Fibroblast of peridontal ligament (primary cell): Measurements from ENCODE around the gene ZNF664.
"Not testable (repeated sequence)": the region's sequence is repeated elsewhere in the genome, so short reads cannot be mapped to it uniquely, and the experiment has no call there.

ENCODE experiments used
- DNase-seq: peaks from one replicate; pipeline ENCODE4 v3.0.0-alpha.2; 2010; ENCODE audit errors: extremely low read depth

Gene ZNF664

GRCh38 chr12:123941624-123942237, 31.3 kb upstream of the ZNF664 start:
- peak; percentile 54 for DNase-seq

- DNase-seq = peak; percentile 95
Measured at GRCh38 chr12:123942238-123942653, 30.8 kb upstream of the ZNF664 start.

GRCh38 chr12:123942911-123943648, 29.9 kb upstream of the ZNF664 start:
- DNase-seq = peak; percentile 84

GRCh38 chr12:123943816-123944215, 29.2 kb upstream of the ZNF664 start:
- no peak for DNase-seq

GRCh38 chr12:123944696-123945095, 28.3 kb upstream of the ZNF664 start:
- no peak for DNase-seq

DNA sequence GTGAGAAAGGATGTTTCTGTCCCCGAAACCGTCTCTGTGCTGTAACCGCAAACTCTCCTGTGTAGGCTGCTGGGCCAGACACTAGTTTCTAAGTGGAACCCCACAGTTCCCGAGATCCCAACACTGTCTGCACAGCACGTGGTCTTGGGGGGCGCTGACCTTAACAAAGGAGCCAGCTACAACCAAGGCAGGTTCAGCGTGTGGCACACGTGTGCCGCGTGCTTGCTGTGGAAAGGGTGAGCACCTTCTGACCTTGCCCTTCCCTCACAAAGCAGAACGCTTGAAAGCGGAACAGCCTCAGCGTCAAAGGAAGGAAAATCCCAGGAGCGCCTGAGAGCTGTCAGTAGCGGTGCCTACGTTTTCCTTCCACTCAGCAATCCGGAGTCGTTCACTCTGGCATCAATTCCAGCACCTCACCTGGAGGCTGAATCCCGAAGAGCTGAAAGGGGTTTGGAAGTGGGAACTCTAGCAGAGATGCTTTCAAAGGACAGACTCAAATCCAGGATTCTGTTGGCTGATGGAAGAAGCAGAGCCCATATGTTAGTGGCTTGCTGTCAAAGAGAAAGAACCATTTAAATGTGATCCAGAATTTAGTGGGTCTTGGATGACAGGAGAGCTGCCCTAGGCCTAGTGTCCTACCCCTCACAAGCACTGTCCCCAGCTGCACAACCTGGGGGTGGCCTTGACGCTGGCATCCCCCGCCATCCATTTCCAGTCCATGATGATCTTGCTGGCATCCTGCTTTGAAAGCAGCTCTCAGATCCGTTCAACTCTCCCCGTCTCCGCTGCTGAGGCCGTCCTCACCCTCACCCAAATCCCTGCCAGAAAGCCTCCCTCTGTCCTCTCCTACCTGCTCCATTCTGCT, 27.5 kb upstream of the ZNF664 start:
- DNase-seq = no peak

DNA sequence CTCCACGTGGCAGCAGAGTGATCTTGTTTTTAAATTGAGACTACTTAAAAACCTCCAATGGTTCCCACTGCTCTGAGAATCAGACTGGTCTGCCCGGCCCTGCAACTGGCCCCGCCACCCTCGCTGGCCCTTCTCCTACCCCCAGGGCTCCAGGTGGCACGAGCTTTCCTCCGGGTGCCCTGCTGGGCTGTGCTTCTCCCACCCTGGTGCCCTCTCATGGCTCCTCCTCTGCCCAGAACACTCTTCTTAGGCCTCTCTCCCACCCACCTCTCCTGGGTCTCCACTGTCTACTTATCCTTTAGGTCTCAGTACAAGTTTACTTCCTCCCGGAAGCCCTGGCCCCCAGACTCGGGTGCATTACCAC, 26.9 kb upstream of the ZNF664 start:
- no peak for DNase-seq

- not testable (repeated sequence) for DNase-seq
Measured at GRCh38 chr12:123946516-123947505, 26.2 kb upstream of the ZNF664 start.

DNA sequence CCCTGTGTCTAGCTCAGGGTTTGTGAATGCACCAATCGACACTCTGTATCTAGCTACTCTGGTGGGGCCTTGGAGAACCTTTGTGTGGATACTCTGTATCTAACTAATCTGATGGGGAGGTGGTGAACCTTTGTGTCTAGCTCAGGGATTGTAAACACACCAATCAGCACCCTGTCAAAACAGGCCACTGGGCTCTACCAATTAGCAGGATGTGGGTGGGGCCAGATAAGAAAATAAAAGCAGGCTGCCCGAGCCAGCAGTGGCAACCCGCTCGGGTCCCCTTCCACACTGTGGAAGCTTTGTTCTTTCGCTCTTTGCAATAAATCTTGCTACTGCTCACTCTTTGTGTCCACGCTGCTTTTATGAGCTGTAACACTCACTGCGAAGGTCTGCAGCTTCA, 25.5 kb upstream of the ZNF664 start:
- not testable (repeated sequence) for DNase-seq

DNA sequence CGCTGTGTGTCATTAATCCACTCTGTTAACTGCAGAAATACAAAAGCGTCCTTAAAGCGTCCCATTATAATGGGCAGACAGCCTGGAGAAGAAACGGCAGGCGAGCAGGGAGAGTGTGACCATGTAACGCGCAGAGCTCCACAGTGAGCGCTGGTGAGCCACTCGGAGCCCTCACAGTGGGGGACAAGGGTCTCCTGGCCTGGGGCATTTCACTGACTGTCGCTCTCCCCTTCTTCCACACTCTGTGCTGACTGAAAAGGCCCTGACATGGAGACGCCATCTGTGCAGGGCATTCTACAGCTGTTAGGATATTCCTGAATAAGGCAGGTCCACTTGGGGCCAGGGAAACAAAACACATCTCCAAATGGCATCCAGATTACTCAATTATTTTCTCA, 24.6 kb upstream of the ZNF664 start:
- no peak for DNase-seq

DNA sequence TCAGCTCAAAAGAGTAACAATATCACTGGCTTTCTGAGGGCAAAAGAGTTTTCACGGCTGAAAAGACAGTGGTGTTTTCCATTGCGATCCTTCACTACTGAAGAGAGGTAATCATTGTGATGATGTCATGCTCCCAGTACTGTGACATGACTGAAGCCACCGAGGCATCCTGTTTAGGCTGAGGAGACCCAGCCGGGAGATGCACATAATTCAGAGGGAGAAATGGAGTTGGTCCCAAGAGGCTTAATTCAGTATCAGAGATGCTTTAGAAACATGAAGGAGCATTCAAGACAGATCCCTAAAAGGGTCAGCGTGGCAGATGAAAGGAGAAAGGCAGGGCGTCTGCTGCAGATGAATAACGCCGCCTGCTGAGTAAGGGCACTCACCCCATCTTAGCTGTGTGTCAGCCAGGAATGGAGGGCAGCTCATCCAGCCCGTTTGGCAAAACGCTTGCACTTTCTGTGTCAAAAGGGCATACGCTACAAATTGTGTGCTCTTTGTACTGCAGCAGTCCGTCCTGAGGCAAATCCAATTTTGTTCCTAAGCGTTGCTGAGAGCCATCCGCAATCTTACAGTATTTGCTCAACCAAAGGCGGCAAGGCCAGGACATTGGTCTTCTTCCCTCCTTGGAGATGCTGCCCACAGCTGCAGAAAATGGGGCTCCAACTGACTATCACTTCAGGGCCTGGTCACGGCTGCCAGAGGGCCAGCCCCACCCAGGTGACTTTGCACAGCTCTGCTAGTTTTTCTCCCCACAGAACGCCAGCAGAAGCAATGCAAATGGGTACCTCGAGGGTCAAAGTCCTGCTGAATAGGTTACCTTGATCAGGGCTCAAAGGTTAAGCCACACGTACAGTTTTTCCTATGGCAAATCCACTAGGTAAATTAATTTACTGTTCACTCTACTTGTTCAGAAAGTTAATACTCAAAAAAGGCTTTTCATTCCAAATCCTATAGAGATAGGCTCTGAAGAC, 23.9 kb upstream of the ZNF664 start:
- DNase-seq = no peak

DNA sequence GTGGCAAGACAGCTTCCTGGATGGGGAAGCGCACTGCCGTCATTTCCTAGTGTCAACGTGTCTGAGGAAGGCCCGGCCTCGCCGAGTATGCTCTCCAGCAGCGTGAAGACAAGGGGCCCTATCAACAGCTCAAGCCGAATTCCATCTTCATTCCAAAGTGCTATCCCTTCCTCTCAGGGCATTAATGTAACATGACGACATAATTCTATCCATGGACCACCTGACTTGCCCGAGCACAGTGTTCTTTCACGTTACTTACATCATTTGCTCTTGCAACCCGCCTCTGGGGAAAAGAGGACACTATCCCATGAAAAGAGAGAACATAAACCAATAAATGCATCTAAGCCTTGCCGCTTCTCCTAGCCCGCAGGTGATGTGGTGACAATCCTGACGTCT, 23.2 kb upstream of the ZNF664 start:
- no peak for DNase-seq

DNA sequence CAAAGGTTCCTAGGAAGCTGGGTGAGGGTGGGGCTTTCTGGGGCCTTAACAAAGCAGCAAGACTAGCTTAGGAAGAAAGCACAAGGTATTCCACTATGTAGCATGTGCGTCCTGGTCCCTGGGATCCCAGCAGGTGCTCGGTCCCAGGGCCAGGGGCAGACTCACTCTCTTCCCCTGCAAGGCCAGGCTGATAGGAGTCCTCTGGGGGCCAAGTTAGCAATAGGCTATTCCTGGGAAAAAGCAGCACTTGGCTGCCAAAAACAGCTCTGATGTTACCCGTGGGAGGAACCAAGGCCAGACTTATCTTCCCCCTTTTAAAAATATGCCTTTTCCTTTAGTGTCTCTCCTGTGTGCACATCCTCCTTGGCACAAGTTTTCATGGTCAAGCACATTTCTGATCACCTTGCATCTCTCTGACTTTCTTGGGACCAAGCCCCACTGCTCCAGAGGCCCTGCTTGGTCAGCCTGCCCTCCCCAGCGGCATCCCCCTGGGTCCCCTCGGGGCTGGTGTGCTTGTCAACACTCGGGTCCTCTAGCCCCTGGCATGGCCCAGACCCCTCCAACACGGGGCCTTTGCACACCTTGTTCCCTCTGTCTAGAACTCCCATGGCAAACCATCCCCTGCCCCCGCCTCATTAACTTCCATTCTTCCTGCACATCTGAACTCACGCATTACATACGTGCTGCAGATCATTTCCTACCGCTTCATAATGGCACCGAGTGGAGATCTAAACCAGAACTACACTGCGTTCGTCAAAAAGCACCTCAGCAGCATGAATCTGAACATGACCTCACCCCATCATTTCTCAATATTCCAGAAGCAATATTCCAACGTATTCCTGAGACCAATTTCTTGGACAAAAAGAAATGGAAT, 22.3 kb upstream of the ZNF664 start:
- no peak for DNase-seq

DNA sequence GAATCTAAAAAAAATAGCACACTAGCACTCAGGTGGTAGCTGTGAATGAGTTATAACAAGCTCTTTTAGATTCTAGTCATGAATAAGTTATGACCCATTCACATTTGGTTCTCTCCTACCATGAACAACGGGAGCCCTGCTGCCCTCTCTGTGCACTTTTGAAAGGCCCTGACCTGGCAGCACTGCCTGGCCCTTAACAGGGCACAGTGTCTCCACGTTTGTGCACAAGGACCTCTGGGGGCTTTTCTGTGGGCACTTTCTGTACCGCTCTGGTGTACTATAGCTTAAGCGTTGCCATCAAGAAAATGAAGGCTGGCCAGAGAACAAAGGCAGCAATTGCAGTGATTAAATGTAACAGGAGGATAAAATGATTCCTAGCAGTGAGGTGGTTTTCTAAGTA, 21.5 kb upstream of the ZNF664 start:
- DNase-seq = no peak

DNA sequence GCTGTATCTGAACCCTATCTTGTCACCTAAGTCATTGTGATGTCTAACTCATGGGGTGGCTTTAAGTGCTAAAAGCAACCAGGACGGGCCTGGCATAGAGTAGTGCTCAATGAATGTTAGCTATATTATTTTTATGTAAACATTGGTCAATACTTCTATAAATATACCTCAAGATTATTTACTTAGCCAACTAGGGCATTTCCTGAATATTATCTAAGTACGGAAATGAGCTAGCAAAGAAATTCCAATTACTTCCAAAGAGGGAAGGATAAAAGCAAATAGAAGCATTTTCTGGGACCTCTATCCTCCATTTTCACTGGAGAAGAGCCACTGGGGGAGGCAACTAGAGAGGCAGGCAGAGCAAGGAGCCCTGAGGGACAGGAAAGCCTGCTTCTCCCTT, 21.0 kb upstream of the ZNF664 start:
- peak; percentile 33 for DNase-seq

DNA sequence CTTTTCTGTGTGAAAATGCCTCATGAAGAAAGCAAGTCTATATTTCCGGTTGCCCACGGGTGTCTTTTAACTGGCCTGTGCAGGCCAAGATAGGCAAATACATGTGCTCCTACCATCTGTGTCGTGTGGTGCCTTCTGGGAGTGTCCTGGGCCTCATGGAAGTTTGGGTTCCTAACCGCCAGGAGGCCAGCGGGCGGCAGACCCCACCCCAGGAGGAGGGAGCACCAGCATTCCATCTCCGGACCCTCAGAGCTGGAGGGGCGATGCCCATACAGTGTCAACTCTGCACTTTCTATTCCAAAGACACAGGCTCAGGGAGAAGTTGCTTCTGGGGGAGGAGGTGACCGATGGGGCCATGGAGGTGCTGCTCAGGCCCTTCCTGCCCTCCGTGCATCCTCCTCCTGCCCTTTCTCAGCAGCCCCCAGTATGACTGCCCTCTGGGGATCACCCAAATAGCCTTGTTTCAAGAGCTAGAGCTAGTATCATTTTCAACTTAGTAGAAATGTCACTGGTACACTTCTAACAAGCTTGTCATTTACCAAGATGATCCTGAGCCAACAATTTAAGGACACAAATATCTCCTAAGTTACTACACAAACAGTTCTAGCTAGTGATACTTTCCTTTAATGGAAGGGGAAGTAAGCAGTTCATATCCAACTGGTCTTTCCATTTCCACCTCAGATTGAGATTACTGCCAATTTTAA, 18.2 kb upstream of the ZNF664 start:
- DNase-seq = no peak

DNA sequence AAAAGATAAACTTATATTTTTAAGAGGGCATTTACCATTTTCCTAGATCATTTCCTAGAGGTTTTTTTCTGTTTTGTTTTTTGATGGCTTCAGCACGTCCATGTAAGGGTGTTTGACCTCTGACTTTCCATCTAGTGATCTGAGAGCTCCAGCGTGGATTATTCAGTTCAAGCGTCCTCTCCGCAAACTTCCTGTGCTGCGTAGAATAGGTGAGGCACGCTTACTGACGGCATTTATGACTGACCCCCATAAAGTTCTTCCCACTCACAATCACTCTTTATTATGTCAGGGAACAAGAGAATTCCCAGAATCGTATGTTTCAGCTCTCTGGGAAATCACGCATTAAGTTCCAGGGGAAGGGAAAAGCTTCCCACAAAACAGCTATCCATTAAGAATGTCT, 16.8 kb upstream of the ZNF664 start:
- DNase-seq = no peak

GRCh38 chr12:123957196-123957595, 15.8 kb upstream of the ZNF664 start:
- no peak for DNase-seq

GRCh38 chr12:123958462-123958861, 14.6 kb upstream of the ZNF664 start:
- no peak for DNase-seq
